Fibroblast of mammary gland (primary cell): Measurements from ENCODE around the gene TDP1.

Source experiments
- DNase-seq: peaks from one replicate; pipeline ENCODE4 v3.0.0-alpha.2; 2010; ENCODE audit warnings: low read depth
- H3K4me3 ChIP-seq: 2 replicates; pipeline ENCODE4 v1.5.1; 2011; ENCODE audit warnings: low read depth, mild to moderate bottlenecking, low read length, moderate library complexity; ENCODE audit not compliant: control insufficient read depth
- TF ChIP-seq, protein P1 (sequence below): conservative IDR thresholded peaks from 2 replicates; pipeline ENCODE4 v1.5.1; 2011; ENCODE audit warnings: low read depth, low read length, inconsistent platforms; ENCODE audit not compliant: control insufficient read depth, insufficient read depth

The TDP1 gene

DNA sequence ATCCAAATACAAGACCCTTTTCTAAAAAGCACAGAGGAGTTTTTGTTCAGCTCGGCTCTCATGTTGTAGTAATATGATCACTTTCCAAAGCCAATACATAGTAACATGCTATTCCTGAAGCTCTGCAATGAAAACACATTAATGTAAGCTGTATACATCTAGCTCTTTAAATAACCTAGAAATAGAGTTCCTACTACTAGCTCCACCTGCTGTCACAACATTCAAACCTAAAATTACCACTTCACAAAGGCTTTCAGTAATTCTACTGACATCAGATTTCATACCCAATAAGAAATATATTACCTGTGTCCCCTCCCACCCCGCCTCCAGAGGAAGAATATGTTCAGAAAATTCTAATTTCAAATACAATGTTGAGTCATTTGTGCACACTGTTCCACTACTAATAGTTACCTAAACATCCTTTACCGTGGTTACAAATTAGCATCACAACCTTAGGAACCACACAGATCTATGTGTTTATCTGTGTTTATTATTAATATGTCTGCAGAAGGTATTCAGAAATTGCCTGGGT lies 19.0 kb upstream of the TDP1 start:
- no peak for DNase-seq
- TF ChIP-seq, protein P1, sequence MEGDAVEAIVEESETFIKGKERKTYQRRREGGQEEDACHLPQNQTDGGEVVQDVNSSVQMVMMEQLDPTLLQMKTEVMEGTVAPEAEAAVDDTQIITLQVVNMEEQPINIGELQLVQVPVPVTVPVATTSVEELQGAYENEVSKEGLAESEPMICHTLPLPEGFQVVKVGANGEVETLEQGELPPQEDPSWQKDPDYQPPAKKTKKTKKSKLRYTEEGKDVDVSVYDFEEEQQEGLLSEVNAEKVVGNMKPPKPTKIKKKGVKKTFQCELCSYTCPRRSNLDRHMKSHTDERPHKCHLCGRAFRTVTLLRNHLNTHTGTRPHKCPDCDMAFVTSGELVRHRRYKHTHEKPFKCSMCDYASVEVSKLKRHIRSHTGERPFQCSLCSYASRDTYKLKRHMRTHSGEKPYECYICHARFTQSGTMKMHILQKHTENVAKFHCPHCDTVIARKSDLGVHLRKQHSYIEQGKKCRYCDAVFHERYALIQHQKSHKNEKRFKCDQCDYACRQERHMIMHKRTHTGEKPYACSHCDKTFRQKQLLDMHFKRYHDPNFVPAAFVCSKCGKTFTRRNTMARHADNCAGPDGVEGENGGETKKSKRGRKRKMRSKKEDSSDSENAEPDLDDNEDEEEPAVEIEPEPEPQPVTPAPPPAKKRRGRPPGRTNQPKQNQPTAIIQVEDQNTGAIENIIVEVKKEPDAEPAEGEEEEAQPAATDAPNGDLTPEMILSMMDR: no peak
- no peak overlapping the region for H3K4me3 ChIP-seq

DNA sequence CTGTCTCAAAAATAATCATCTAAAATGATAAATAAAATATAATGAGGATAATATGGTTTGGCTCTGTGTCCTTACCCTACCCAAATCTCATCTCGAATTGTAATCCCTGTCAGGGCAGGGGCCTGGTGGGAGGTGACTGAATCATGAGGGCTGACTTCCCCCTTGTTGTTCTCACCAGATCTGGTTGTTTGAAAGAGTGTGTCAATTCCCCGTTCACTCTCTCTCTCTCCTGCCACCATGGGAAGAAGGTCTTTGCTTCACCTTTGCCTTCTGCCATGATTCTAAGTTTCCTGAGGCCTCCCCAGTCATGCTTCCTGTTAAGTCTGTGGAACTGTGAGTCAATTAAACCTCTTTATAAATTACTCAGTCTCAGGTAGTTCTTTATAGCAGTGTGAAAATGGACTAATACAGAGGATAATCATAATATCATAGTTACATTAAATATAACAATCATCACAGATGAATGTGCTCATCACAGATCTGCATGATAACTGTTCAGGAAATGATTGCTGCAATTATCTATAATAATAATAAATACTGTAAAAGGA lies 13.8 kb upstream of the TDP1 start:
- TF ChIP-seq, protein P1: no peak
- no peak for DNase-seq
- H3K4me3 ChIP-seq: no peak overlapping the region

DNA sequence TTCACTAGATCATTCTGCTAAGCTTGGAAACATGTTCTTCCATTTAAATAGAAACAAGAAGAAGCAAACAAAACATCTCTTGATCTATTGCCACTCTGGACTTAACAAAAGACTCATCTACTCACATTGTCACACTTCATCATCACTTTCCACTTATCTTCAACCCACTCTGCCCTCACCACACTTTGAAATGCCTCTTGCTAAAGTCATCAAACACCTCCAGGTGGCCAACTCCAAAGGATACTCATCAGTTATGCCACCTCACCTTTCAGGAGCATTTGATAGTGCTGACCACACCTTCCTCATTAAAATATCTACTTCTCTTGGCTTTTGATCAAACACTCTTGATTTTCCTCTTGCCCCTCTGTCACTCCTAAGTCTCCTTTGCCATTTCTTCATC lies 8.4 kb upstream of the TDP1 start:
- TF ChIP-seq, protein P1: no peak
- no peak overlapping the region for H3K4me3 ChIP-seq
- no peak for DNase-seq

DNA sequence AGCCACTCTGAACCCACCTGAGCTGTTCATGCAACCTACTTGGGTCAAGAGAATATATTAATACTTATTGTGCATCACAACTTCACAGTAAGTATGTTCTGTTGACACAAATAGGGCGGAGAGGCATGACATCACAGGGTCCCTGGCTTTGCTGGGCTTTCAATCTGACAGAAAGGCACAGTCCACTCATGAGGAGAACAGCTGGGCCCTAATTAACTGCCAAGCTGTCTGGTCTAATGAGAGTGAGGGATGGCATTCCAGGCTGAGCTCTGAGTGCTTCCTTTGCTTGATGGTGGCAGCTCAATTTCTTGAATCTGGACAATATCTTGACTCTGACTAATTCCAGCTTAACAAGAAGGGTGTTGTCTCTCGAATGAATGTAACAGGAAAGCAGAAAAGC lies 3.2 kb upstream of the TDP1 start:
- TF ChIP-seq, protein P1: no peak
- DNase-seq: no peak
- H3K4me3 ChIP-seq: no peak overlapping the region

DNA sequence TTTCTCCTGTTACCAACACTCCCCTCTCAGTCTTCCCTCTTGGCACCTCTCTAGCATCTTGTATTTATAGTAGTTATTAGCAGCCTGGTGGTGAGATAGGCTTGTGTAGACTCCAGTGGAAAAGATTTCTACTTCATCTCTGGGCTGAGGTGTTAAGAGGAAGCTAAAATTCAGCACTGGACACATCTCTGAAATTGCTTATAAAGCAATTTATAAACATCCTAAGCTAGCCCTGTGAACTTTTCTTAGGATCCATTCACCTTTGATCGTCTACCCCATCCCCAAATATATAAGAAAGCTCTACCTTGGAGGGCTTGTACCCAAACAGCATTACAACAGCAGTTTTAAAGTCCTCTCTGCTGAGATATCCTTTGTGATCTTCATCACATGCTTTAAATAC lies 2.1 kb upstream of the TDP1 start:
- TF ChIP-seq, protein P1: no peak
- peak overlapping the region; percentile 69 for H3K4me3 ChIP-seq
- no peak for DNase-seq

DNA sequence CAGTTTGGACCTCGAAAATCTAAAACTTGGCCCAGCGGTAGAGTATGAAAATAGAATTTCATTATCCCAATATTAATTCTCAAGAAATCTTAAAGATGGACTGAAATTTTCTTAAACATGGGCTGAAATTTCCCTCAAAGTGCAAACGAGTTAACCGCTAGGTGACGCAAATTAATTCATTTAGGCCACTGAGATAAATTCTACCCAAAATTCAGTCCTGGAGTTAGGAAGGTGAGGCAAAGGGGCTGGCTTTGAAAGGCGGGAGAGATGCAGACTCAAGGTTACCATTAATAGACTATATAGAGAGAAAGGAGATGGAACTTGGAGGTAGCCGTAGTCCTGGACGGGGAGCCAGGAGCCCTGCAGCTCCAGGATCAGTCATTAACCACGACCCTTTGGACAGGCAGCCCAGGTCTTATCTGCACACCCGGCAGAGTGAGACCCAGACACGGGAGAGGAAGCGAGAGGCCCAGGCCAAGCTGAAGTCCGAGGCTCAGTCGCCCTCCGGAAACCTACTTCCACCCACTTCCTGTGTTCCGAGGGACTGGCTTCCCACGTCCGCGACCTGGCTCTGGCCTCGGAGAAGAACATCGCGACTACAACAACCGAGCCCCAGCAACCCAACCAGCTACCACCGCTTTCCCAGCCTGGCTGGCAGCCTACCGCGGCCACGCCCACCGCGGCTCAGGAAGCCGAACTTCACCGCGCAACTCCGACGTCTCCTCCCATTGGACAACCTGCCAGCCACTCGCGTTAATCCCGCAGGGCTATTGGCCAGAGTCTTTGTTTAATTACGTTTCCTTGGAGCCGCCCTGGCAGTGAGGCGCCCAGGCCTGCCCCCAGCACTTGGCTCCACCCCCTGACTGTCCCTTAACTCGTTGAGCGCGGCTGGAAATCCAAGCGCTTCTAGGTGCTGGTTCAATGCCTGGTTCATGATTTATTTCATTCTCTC lies 1.4 kb upstream of the TDP1 start, which contains the start of gene EFCAB11:
Gene EFCAB11 (minus strand): TSS at position 661 of the 952 bp plus-strand sequence. CDS start 70 bp downstream, at position 591.
- TF ChIP-seq, protein P1: peak; percentile 15
- DNase-seq: peak; percentile 98
- H3K4me3 ChIP-seq: peak within 1 kb of the TSS; percentile 69
